Measurements from ENCODE around the gene SLC16A12.

SLC16A12 gene

GRCh38 chr10:89505640-89506275 is 29.6 kb downstream of the SLC16A12 start:
- no peak for DNase-seq

- no peak for DNase-seq
Observed at GRCh38 chr10:89504691-89505090, 30.7 kb downstream of the SLC16A12 start.

- no peak for DNase-seq
Observed at GRCh38 chr10:89503652-89504370, 31.6 kb downstream of the SLC16A12 start.

GRCh38 chr10:89503151-89503550 is 32.2 kb downstream of the SLC16A12 start:
- DNase-seq, result no peak

- peak; percentile 23 for DNase-seq
Observed at GRCh38 chr10:89502549-89502948, 32.8 kb downstream of the SLC16A12 start.

- DNase-seq, result peak; percentile 53
Observed at GRCh38 chr10:89494575-89494974, 40.8 kb downstream of the SLC16A12 start.

GRCh38 chr10:89494068-89494467 is 41.3 kb downstream of the SLC16A12 start:
- DNase-seq, result peak; percentile 25

- no peak for DNase-seq
Observed at GRCh38 chr10:89491932-89492331, 43.5 kb downstream of the SLC16A12 start.

GRCh38 chr10:89490596-89491335 is 44.6 kb downstream of the SLC16A12 start:
- DNase-seq, result no peak

GRCh38 chr10:89482256-89482655 is 53.1 kb downstream of the SLC16A12 start:
- no peak for DNase-seq

- no peak for DNase-seq
Observed at GRCh38 chr10:89481662-89482061, 53.7 kb downstream of the SLC16A12 start.

- no peak for DNase-seq
Observed at GRCh38 chr10:89479771-89480446, 55.5 kb downstream of the SLC16A12 start.

GRCh38 chr10:89478739-89479654 is 56.4 kb downstream of the SLC16A12 start:
- DNase-seq, result no peak

- no peak for DNase-seq
Observed at GRCh38 chr10:89478085-89478738, 57.2 kb downstream of the SLC16A12 start.

- DNase-seq, result no peak
Observed at GRCh38 chr10:89476150-89476549, 59.2 kb downstream of the SLC16A12 start.

- no peak for DNase-seq
Observed at GRCh38 chr10:89475591-89475998, 59.8 kb downstream of the SLC16A12 start.

- no peak for DNase-seq
Observed at GRCh38 chr10:89475125-89475524, 60.3 kb downstream of the SLC16A12 start.

- DNase-seq, result no peak
Observed at GRCh38 chr10:89474452-89474851, 60.9 kb downstream of the SLC16A12 start.

GRCh38 chr10:89471110-89471809 is 64.1 kb downstream of the SLC16A12 start:
- DNase-seq, result no peak

- no peak for DNase-seq
Observed at GRCh38 chr10:89470628-89471027, 64.8 kb downstream of the SLC16A12 start.

GRCh38 chr10:89469517-89469916 is 65.9 kb downstream of the SLC16A12 start:
- no peak for DNase-seq
